Right hindlimb (tissue), 1 donor: ENCODE data around the gene NOX5.
"Not testable (repeated sequence)": the region's sequence is repeated elsewhere in the genome, so short reads cannot be mapped to it uniquely, and the experiment has no call there.

Source experiments
- DNase-seq: peaks from one replicate; pipeline ENCODE4 v3.0.0-alpha.2; 2018

Gene NOX5

GRCh38 chr15:69014454-69014853 lies at the start of gene NOX5:
Gene NOX5, plus strand, starts transcription at chr15:69014695. Its CDS starts 41 bp downstream, at chr15:69014736.
- no peak for DNase-seq

GRCh38 chr15:68966996-68967395 lies 47.5 kb upstream of the NOX5 start:
- DNase-seq = no peak

- DNase-seq = no peak
These were observed 46.5 kb upstream of the NOX5 start for GRCh38 chr15:68967948-68968347.

- no peak for DNase-seq
These were observed 45.2 kb upstream of the NOX5 start for GRCh38 chr15:68969298-68969697.

GRCh38 chr15:68972201-68973065 lies 42.1 kb upstream of the NOX5 start:
- no peak for DNase-seq

GRCh38 chr15:68975651-68976160 lies 38.8 kb upstream of the NOX5 start:
- DNase-seq = not testable (repeated sequence)

GRCh38 chr15:68977426-68977825 lies 37.1 kb upstream of the NOX5 start:
- not testable (repeated sequence) for DNase-seq

- no peak for DNase-seq
These were observed 35.5 kb upstream of the NOX5 start for GRCh38 chr15:68979006-68979405.

- DNase-seq = no peak
These were observed 34.7 kb upstream of the NOX5 start for GRCh38 chr15:68979816-68980215.

- no peak for DNase-seq
These were observed 33.7 kb upstream of the NOX5 start for GRCh38 chr15:68980786-68981185.

- no peak for DNase-seq
These were observed 32.6 kb upstream of the NOX5 start for GRCh38 chr15:68981941-68982340.

GRCh38 chr15:68982976-68983563 lies 31.4 kb upstream of the NOX5 start:
- DNase-seq = no peak

- no peak for DNase-seq
These were observed 30.5 kb upstream of the NOX5 start for GRCh38 chr15:68983961-68984481.

- no peak for DNase-seq
These were observed 29.9 kb upstream of the NOX5 start for GRCh38 chr15:68984586-68984985.

GRCh38 chr15:68985361-68985891 lies 29.1 kb upstream of the NOX5 start:
- no peak for DNase-seq

- DNase-seq = no peak
These were observed 28.2 kb upstream of the NOX5 start for GRCh38 chr15:68986322-68986721.

- no peak for DNase-seq
These were observed 27.4 kb upstream of the NOX5 start for GRCh38 chr15:68987120-68987519.

GRCh38 chr15:68987676-68988075 lies 26.8 kb upstream of the NOX5 start:
- no peak for DNase-seq

GRCh38 chr15:68989541-68990230 lies 24.8 kb upstream of the NOX5 start:
- DNase-seq = no peak

- no peak for DNase-seq
These were observed 24.1 kb upstream of the NOX5 start for GRCh38 chr15:68990231-68990991.

- no peak for DNase-seq
These were observed 23.4 kb upstream of the NOX5 start for GRCh38 chr15:68990992-68991500.

GRCh38 chr15:68991723-68992122 lies 22.8 kb upstream of the NOX5 start:
- no peak for DNase-seq
